Testis (tissue), 2 donors: ENCODE results near the gene DCAF17.

Experiments
- CTCF ChIP-seq, 3 experiments: fragments of 450-650 bp in 2 of 3; fragments of 200-600 bp in 1 of 3; sonication (generic) in 1 of 3; IDR thresholded peaks; one replicate each; pipeline ENCODE4 v1.5.1; 2016 to 2019; ENCODE audit warnings: antibody characterized with exemption in 3 of 3, mild to moderate bottlenecking in 2 of 3, moderate library complexity in 1 of 3
- POLR2A ChIP-seq: fragments of 450-650 bp; IDR thresholded peaks from one replicate; pipeline ENCODE4 v1.6.1; 2017; ENCODE audit warnings: antibody characterized with exemption, mild to moderate bottlenecking, moderate library complexity

- TF ChIP-seq CTCF (IDR thresholded peaks at IDR 0.05), result no peak
- no peak for TF ChIP-seq POLR2A
These were observed 97.3 kb downstream of the DCAF17 start for GRCh38 chr2:171531291-171531690.
